ENCODE measurements around the gene SIPA1. TPM values are rescaled to one million over a fixed set of nuclear protein-coding genes. Genes with fewer than 3 reads are reported as not detected.

The SIPA1 gene
- total RNA-seq, 1 donor from 2014 or later = 66.5 TPM

GRCh38 chr11:65599216-65599954 lies 38.5 kb upstream of the SIPA1 start:
- TF ChIP-seq, protein P1, sequence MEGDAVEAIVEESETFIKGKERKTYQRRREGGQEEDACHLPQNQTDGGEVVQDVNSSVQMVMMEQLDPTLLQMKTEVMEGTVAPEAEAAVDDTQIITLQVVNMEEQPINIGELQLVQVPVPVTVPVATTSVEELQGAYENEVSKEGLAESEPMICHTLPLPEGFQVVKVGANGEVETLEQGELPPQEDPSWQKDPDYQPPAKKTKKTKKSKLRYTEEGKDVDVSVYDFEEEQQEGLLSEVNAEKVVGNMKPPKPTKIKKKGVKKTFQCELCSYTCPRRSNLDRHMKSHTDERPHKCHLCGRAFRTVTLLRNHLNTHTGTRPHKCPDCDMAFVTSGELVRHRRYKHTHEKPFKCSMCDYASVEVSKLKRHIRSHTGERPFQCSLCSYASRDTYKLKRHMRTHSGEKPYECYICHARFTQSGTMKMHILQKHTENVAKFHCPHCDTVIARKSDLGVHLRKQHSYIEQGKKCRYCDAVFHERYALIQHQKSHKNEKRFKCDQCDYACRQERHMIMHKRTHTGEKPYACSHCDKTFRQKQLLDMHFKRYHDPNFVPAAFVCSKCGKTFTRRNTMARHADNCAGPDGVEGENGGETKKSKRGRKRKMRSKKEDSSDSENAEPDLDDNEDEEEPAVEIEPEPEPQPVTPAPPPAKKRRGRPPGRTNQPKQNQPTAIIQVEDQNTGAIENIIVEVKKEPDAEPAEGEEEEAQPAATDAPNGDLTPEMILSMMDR (conservative IDR thresholded peaks at IDR 0.05; ENCODE audit: low read depth, low read length) = no peak

DNA sequence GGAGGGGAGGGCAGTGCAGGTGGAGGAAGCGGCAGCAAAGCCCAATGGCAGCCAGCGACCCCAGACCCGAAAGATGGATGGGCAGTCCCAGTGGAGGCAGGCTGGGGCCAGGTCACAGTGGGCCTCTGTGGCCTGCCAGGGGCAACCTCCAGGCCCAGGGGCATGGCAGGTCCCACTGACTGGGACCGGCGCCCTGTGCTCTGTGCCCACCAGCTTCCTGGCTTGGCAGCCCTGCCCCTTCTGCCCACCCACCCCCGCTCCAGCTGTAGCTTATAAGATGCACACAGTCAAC lies 38.0 kb upstream of the SIPA1 start:
- TF ChIP-seq, protein P1 (conservative IDR thresholded peaks at IDR 0.05; ENCODE audit: low read depth, low read length) = no peak
- H3K4me3 ChIP-seq (ENCODE audit: low read depth, low read length) = no peak overlapping the region
- no peak for DNase-seq (ENCODE audit: low read depth)

More at GRCh38 chr11:65599216-65599954, 38.5 kb upstream of the SIPA1 start:
- no peak for DNase-seq (ENCODE audit: low read depth)
- H3K4me3 ChIP-seq (ENCODE audit: low read depth, low read length) = no peak overlapping the region

GRCh38 chr11:65604258-65604657 lies 33.6 kb upstream of the SIPA1 start:
- DNase-seq (ENCODE audit: low read depth) = no peak
- TF ChIP-seq, protein P1 (conservative IDR thresholded peaks at IDR 0.05; ENCODE audit: low read depth, low read length) = no peak
- no peak overlapping the region for H3K4me3 ChIP-seq (ENCODE audit: low read depth, low read length)

DNA sequence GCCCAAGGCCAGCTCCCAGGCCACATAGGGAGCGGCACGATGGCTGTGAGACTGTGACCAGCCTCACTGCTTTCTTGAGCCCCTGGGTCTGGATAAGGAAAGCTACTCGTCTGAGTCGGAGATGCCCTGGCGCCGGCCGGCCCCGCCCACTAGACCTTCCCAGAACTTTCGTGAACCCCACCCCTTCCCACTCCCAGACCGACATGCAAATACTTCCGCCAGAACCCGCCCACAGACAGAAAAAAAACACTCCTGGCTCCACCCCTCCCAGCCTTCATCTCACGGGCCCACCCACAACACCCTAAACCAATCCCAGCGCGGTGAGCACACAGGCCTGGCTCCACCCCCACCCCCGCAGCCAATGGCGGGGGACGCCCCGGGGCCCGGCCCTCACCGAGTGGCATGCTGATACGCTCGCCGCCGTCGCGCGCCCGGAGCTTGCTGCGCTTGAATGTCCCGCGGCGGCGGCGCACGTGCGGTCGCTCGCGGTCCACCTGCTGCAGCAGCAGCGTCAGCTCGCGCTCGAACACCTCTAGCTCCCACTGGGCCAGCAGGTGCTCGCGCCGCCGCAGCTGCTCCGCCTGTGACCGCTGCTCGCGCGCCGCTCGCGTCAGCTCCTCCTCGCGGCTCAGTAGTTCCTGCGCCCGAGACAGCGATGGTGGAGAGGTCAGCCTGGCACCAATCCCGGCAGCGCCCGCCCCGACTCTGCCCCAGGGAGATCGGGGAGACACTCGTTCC lies 30.9 kb upstream of the SIPA1 start:
- H3K4me3 ChIP-seq (ENCODE audit: low read depth, low read length) = no peak overlapping the region
- no peak for DNase-seq (ENCODE audit: low read depth)
- TF ChIP-seq, protein P1 (conservative IDR thresholded peaks at IDR 0.05; ENCODE audit: low read depth, low read length) = no peak

DNA sequence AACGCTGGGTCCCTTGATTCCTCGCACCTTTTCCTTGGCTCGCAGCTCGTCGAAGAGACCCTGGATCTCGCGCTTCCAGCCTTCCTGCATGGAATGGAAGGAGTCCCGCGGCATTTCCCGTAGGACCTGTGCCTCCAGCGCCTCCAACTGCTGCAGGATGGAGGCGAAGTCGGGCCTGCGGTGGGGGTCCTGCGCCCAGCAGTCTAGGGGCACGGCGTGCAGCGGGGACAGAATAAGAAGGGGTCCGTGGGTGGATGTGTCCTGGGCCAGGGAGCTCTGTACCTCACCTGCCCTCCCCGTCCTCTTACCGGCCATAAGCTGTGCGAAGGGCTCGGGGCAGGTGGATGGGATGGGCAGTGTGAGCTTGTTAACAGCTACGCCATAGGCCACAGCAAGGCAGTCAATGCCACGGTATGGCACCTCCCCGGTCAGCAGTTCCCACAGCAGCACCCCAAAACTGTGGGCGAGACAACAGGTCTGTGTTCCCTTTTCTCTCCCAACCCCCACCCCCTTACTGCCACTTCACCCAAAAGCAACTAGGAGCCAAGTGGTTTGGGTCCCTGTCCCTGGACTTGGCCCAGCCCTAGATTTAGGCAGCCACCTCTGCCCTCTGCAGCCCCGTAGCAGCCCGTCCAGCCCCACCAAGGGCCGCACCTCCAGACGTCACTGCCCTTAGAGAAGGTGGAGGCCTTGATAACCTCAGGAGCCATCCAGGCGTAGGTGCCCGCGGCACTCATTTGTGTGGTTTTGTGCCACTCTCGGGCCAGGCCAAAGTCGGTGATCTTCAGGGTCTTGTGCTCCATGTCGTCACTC lies 30.1 kb upstream of the SIPA1 start:
- H3K4me3 ChIP-seq (ENCODE audit: low read depth, low read length) = no peak overlapping the region
- TF ChIP-seq, protein P1 (conservative IDR thresholded peaks at IDR 0.05; ENCODE audit: low read depth, low read length) = no peak
- no peak for DNase-seq (ENCODE audit: low read depth)

- TF ChIP-seq, protein P1 (conservative IDR thresholded peaks at IDR 0.05; ENCODE audit: low read depth, low read length) = no peak
- DNase-seq (ENCODE audit: low read depth) = no peak
Measured at GRCh38 chr11:65609229-65609628, 28.7 kb upstream of the SIPA1 start.

More at GRCh38 chr11:65609229-65609628, 28.7 kb upstream of the SIPA1 start:
- no peak overlapping the region for H3K4me3 ChIP-seq (ENCODE audit: low read depth, low read length)
